SU-DHL-6 (cell line): ENCODE results near the gene SNX14.

Experiments
- H2AFZ ChIP-seq: fragments of 200-600 bp; sonication (generic); 2 replicates; pipeline ENCODE4 v1.6.1; 2014; ENCODE audit warnings: low read depth, mild to moderate bottlenecking, moderate library complexity, mixed read lengths, antibody characterized with exemption, low read length; ENCODE audit not compliant: severe bottlenecking
- H3F3A ChIP-seq: fragments of 200-600 bp; shearing (Covaris generic); 2 replicates; pipeline ENCODE4 v1.6.0; 2016; ENCODE audit warnings: antibody characterized with exemption, mild to moderate bottlenecking; ENCODE audit not compliant: insufficient read depth
- H3K27ac ChIP-seq: fragments of 200-600 bp; sonication (generic); 2 replicates; pipeline ENCODE4 v1.5.1; 2016; ENCODE audit warnings: low read depth, mild to moderate bottlenecking, low read length, moderate library complexity, mixed read lengths
- H3K27me3 ChIP-seq: fragments of 200-600 bp; sonication (generic), shearing (Covaris generic); 2 replicates; pipeline ENCODE4 v1.6.0; 2014; ENCODE audit warnings: mild to moderate bottlenecking, low read length
- H3K36me3 ChIP-seq: fragments of 200-600 bp; sonication (generic); 2 replicates; pipeline ENCODE4 v1.6.1; 2014; ENCODE audit warnings: mild to moderate bottlenecking, low read length, mixed read lengths
- H3K4me2 ChIP-seq: fragments of 300-600, 200-600 bp; shearing (Covaris generic), sonication (generic); 2 replicates; pipeline ENCODE4 v1.6.0; 2014; ENCODE audit warnings: low read length, low read depth, mild to moderate bottlenecking; ENCODE audit not compliant: poor library complexity, severe bottlenecking
- H3K4me3 ChIP-seq: fragments of 200-600 bp; sonication (generic); 2 replicates; pipeline ENCODE4 v1.5.1; 2014; ENCODE audit warnings: antibody characterized with exemption, low read length, mild to moderate bottlenecking, mixed read lengths; ENCODE audit not compliant: insufficient read depth, poor library complexity, severe bottlenecking
- H3K79me2 ChIP-seq: fragments of 200-600 bp; sonication (generic); 2 replicates; pipeline ENCODE4 v1.6.1; 2014; ENCODE audit warnings: mild to moderate bottlenecking, low read length, moderate library complexity; ENCODE audit not compliant: insufficient read depth
- H3K9ac ChIP-seq: fragments of 200-600 bp; sonication (generic); 2 replicates; pipeline ENCODE4 v1.7.0; 2014; ENCODE audit warnings: mild to moderate bottlenecking, low read length
- H3K9me2 ChIP-seq: fragments of 200-600 bp; sonication (generic); replicated peaks from 2 replicates; pipeline ENCODE4 v1.6.1; 2014; ENCODE audit warnings: low read length; ENCODE audit not compliant: insufficient read depth
- H3K9me3 ChIP-seq: fragments of 200-600 bp; sonication (generic); 2 replicates; pipeline ENCODE4 v1.6.1; 2014; ENCODE audit warnings: low read length, mixed read lengths; ENCODE audit not compliant: insufficient read depth
- H4K20me1 ChIP-seq: fragments of 200-600 bp; sonication (generic); 2 replicates; pipeline ENCODE4 v1.6.1; 2014; ENCODE audit warnings: low read depth, mild to moderate bottlenecking, antibody characterized with exemption, low read length, moderate library complexity, mixed read lengths
- CTCF ChIP-seq: fragments of 200-600 bp; sonication (generic); IDR thresholded peaks from one replicate; pipeline ENCODE4 v1.5.1; 2017; ENCODE audit warnings: antibody characterized with exemption, mild to moderate bottlenecking, low read length, moderate library complexity; ENCODE audit not compliant: insufficient read depth, poor library complexity, severe bottlenecking
- EZH2phosphoT487 ChIP-seq: fragments of 200-600 bp; sonication (generic), shearing (Covaris generic); conservative IDR thresholded peaks from 2 replicates; pipeline ENCODE4 v1.6.1; 2018; ENCODE audit warnings: mild to moderate bottlenecking, antibody characterized with exemption, low read length, moderate library complexity, mixed read lengths

The SNX14 gene

GRCh38 chr6:85602100-85602499 lies 8.4 kb upstream of the SNX14 start:
- no peaks in the 10 kb centered on the region for H3K9me2 ChIP-seq
- no peak overlapping the region for H3K9ac ChIP-seq
- no peaks in the 10 kb centered on the region for H3K9me3 ChIP-seq
- peaks cover 9% of the 10 kb centered on the region; the same call in 1 of the 2 replicates for H3K36me3 ChIP-seq
- no peak overlapping the region for H3K4me2 ChIP-seq
- no peaks in the 10 kb centered on the region for H3K27me3 ChIP-seq
- TF ChIP-seq CTCF, result no peak
- no peak for TF ChIP-seq EZH2phosphoT487
- peaks cover 5% of the 10 kb centered on the region; the same call in 1 of the 2 replicates for H3K79me2 ChIP-seq
- no peak overlapping the region for H3K27ac ChIP-seq
- H4K20me1 ChIP-seq, result peaks cover 9% of the 10 kb centered on the region; the same call in 1 of the 2 replicates
- peaks cover 78% of the 10 kb centered on the region for H3F3A ChIP-seq
- no peak overlapping the region for H2AFZ ChIP-seq
- H3K4me3 ChIP-seq, result no peak overlapping the region

DNA sequence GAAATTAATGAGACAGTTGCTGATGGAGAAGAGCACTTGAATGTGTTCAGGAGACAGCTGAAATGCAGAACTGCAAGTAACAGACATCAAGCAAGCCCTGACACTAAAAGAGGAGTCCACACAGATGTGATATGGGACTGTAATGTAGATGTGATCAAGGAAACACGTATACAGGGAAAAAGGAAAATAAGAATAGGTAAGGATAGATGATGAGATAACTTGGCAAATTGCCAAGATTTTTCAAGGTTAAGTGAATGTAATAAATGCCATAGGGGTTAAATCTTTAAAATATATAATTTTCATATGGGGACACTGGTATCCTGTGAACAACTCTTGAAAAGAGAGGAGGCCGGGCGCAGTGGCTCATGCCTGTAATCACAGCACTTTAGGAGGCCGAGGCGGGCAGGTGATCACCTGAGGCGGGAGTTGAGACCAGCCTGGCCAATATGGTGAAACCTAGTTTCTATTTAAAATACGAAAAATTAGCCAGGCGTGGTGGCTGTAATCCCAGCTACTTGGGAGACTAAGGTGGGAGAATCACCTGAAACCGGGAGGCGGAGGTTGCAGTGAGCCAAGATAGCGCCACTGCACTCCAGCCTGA lies 7.2 kb upstream of the SNX14 start:
- H3K9ac ChIP-seq, result no peak overlapping the region
- no peak overlapping the region for H3K4me2 ChIP-seq
- H3K9me2 ChIP-seq, result no peaks in the 10 kb centered on the region
- no peaks in the 10 kb centered on the region; the same call in 1 of the 2 replicates for H3K79me2 ChIP-seq
- H3K27ac ChIP-seq, result no peak overlapping the region
- H4K20me1 ChIP-seq, result no peaks in the 10 kb centered on the region
- no peak overlapping the region for H3K4me3 ChIP-seq
- no peaks in the 10 kb centered on the region for H3K27me3 ChIP-seq
- peaks cover 78% of the 10 kb centered on the region for H3F3A ChIP-seq
- H2AFZ ChIP-seq, result no peak overlapping the region
- TF ChIP-seq EZH2phosphoT487 (no peak), CTCF (no peak)
- H3K9me3 ChIP-seq, result no peaks in the 10 kb centered on the region
- no peaks in the 10 kb centered on the region for H3K36me3 ChIP-seq

GRCh38 chr6:85594197-85594930 lies 706 bp upstream of the SNX14 start:
- Histone ChIP-seq H3F3A (peaks cover 55% of the 10 kb centered on the region), H2AFZ (peak overlapping the region; percentile 71), H3K79me2 (peaks cover 38% of the 10 kb centered on the region), H3K9me2 (no peaks in the 10 kb centered on the region), H3K9ac (peak overlapping the region; percentile 81), H3K27me3 (no peaks in the 10 kb centered on the region), H3K4me3 (peak overlapping the region; percentile 65), H4K20me1 (no peaks in the 10 kb centered on the region), H3K27ac (peak overlapping the region; percentile 90), H3K9me3 (no peaks in the 10 kb centered on the region), H3K4me2 (peak overlapping the region; percentile 88), H3K36me3 (peaks cover 7% of the 10 kb centered on the region; the same call in 1 of the 2 replicates)
- TF ChIP-seq CTCF (no peak), EZH2phosphoT487 (no peak)
